SK-N-SH (cell line): ENCODE results near the gene SRF. TPM values are rescaled to one million over a fixed set of nuclear protein-coding genes. Genes with fewer than 3 reads are reported as not detected.

ENCODE experiments used
- CTCF ChIA-PET: fragments of 300-600, 350-600 bp; formaldehyde crosslinking; extraction: SDS; loops from one replicate; lab custom pipeline; 2021; lab: Yijun Ruan, JAX
- POLR2A ChIA-PET: fragments of 350-600 bp; sonication (Branson Sonifier 250); formaldehyde crosslinking; extraction: SDS; loops from one replicate; lab custom pipeline; 2020; ENCODE audit warnings: antibody characterized with exemption, inconsistent platforms; lab: Yijun Ruan, JAX
- DNase-seq: peaks from one replicate; pipeline ENCODE4 v3.0.0; 2012
- H2AFZ ChIP-seq: fragments of 200-600 bp; sonication (generic); 2 replicates; pipeline ENCODE4 v1.8.1; 2016; ENCODE audit warnings: antibody characterized with exemption, mild to moderate bottlenecking, low read depth
- H3F3A ChIP-seq: fragments of 200-600 bp; sonication (generic); replicated peaks from 2 replicates; pipeline ENCODE3; 2016; ENCODE audit warnings: antibody characterized with exemption, mild to moderate bottlenecking; ENCODE audit not compliant: insufficient read depth
- H3K27ac ChIP-seq, 2 experiments: fragments of 200-500 bp in 1 of 2; fragments of 200-600 bp in 1 of 2; sonication (Bioruptor generic) in 1 of 2; sonication (generic), shearing (Covaris generic) in 1 of 2; 2 replicates each; pipeline versions ENCODE4 v1.5.1 to v1.6.1; 2014 to 2016; ENCODE audit warnings: low read depth in 2 of 2, inconsistent platforms in 1 of 2, low read length in 1 of 2, mild to moderate bottlenecking in 1 of 2, mixed read lengths in 1 of 2
- H3K27me3 ChIP-seq: fragments of 200-600 bp; sonication (generic), shearing (Covaris generic); 2 replicates; pipeline ENCODE4 v1.6.1; 2016; ENCODE audit warnings: mixed run types; ENCODE audit not compliant: insufficient read depth
- H3K36me3 ChIP-seq, 2 experiments: fragments of 200-500 bp in 1 of 2; fragments of 200-600 bp in 1 of 2; sonication (Bioruptor generic) in 1 of 2; sonication (generic) in 1 of 2; replicated peaks in 1 of 2; 2 replicates each; pipeline versions ENCODE3 to v1.5.1; 2014 to 2016; ENCODE audit warnings: low read length in 1 of 2, mild to moderate bottlenecking in 1 of 2; ENCODE audit not compliant: insufficient read depth in 2 of 2, control insufficient read depth in 1 of 2
- H3K4me1 ChIP-seq, 2 experiments: fragments of 200-500 bp in 1 of 2; fragments of 200-600 bp in 1 of 2; sonication (Bioruptor generic) in 1 of 2; sonication (generic), shearing (Covaris generic) in 1 of 2; 2 replicates each; pipeline versions ENCODE4 v1.5.1 to v1.6.1; 2014 to 2016; ENCODE audit warnings: low read depth in 1 of 2, low read length in 1 of 2, mixed run types in 1 of 2; ENCODE audit not compliant: insufficient read depth in 2 of 2, control insufficient read depth in 1 of 2
- H3K4me2 ChIP-seq: fragments of 200-600 bp; sonication (generic), shearing (Covaris generic); 2 replicates; pipeline ENCODE4 v1.6.1; 2017; ENCODE audit warnings: mixed run types
- H3K4me3 ChIP-seq, 2 experiments: fragments of 200-500 bp in 1 of 2; fragments of 200-600 bp in 1 of 2; sonication (Bioruptor generic) in 1 of 2; sonication (generic), shearing (Covaris generic) in 1 of 2; 2 replicates each; pipeline versions ENCODE4 v1.5.1 to v1.8.1; 2014 to 2016; ENCODE audit warnings: low read depth in 2 of 2, inconsistent platforms in 1 of 2, low read length in 1 of 2, mild to moderate bottlenecking in 1 of 2, mixed read lengths in 1 of 2, moderate library complexity in 1 of 2
- H3K79me2 ChIP-seq: fragments of 200-600 bp; sonication (generic); 2 replicates; pipeline ENCODE4 v1.8.1; 2017; ENCODE audit warnings: mild to moderate bottlenecking; ENCODE audit not compliant: insufficient read depth
- H3K9ac ChIP-seq: fragments of 200-600 bp; sonication (generic); 2 replicates; pipeline ENCODE4 v1.6.1; 2017; ENCODE audit warnings: mixed run types
- H3K9me2 ChIP-seq: fragments of 200-600 bp; sonication (generic); 2 replicates; pipeline ENCODE4 v1.6.1; 2017; ENCODE audit warnings: mixed run types
- H3K9me3 ChIP-seq: fragments of 200-600 bp; sonication (generic); 2 replicates; pipeline ENCODE4 v1.6.1; 2017; ENCODE audit warnings: mixed run types, mild to moderate bottlenecking, moderate library complexity
- H4K20me1 ChIP-seq: fragments of 200-600 bp; sonication (generic); 2 replicates; pipeline ENCODE4 v1.6.1; 2017; ENCODE audit warnings: mild to moderate bottlenecking, mixed run types; ENCODE audit not compliant: insufficient read depth
- ELF1 ChIP-seq: IDR thresholded peaks from 2 replicates; pipeline ENCODE4 v1.4.0; 2012
- EZH2phosphoT487 ChIP-seq: fragments of 200-600 bp; sonication (generic); IDR thresholded peaks from 2 replicates; pipeline ENCODE4 v1.6.1; 2017; ENCODE audit warnings: low read depth, mixed run types, mild to moderate bottlenecking, antibody characterized with exemption, moderate library complexity, borderline replicate concordance
- FOXJ3 ChIP-seq: sonication (generic); formaldehyde crosslinking; IDR thresholded peaks from 2 replicates; pipeline ENCODE4 v1.5.1; 2020; ENCODE audit warnings: mild to moderate bottlenecking, missing genetic modification reagents
- GATA2 ChIP-seq: sonication (generic); formaldehyde crosslinking; IDR thresholded peaks from 2 replicates; pipeline ENCODE4 v1.5.0; 2020; ENCODE audit warnings: mild to moderate bottlenecking, missing genetic modification reagents
- JUND ChIP-seq: IDR thresholded peaks from 2 replicates; pipeline ENCODE4 v1.4.0; 2012
- MEF2A ChIP-seq: IDR thresholded peaks from 2 replicates; pipeline ENCODE4 v1.4.0; 2012; ENCODE audit warnings: low read depth, borderline replicate concordance
- NRF1 ChIP-seq: IDR thresholded peaks from 2 replicates; pipeline ENCODE4 v1.6.1; 2012; ENCODE audit warnings: low read depth, mild to moderate bottlenecking, low read length
- RAD21 ChIP-seq: IDR thresholded peaks from 2 replicates; pipeline ENCODE4 v1.6.1; 2012; ENCODE audit warnings: mild to moderate bottlenecking, low read length
- RFX5 ChIP-seq: IDR thresholded peaks from 2 replicates; pipeline ENCODE4 v1.6.1; 2012; ENCODE audit warnings: mild to moderate bottlenecking, improper control_type of control experiment, low read length
- SMC3 ChIP-seq: IDR thresholded peaks from 2 replicates; pipeline ENCODE4 v1.6.1; 2012; ENCODE audit warnings: low read depth, low read length, improper control_type of control experiment
- TEAD4 ChIP-seq: IDR thresholded peaks from 2 replicates; pipeline ENCODE4 v1.4.0; 2012; ENCODE audit warnings: mild to moderate bottlenecking, borderline replicate concordance; ENCODE audit not compliant: insufficient read depth
- WGBS: methylation state at CpG from one replicate; pipeline ENCODE4 v1.1.6; 2017; ENCODE audit warnings: low lambda C conversion rate; 5-methylcytosine and 5-hydroxymethylcytosine counted together
- polyA plus RNA-seq, 3 experiments: library from polyadenylated mRNA; depleted of rRNA; stranded (reverse); fragments of >200 nt; gene quantifications; 2 replicates each; pipeline ENCODE4 v1.2.3, GENCODE V29; 2012
- TF ChIP-seq, protein P1 (sequence below): IDR thresholded peaks from 2 replicates; pipeline ENCODE4 v1.6.1; 2012; ENCODE audit warnings: mild to moderate bottlenecking, low read depth, low read length, moderate library complexity
- TF ChIP-seq, protein P2 (sequence below): fragments of 200-600 bp; sonication (generic); IDR thresholded peaks from 2 replicates; pipeline ENCODE4 v1.6.1; 2017; ENCODE audit warnings: antibody characterized with exemption, mild to moderate bottlenecking, moderate library complexity

The SRF gene
- polyA plus RNA-seq, 1 of the 3 experiments (the other 2 are of a cell fraction), result 31.7 TPM

DNA sequence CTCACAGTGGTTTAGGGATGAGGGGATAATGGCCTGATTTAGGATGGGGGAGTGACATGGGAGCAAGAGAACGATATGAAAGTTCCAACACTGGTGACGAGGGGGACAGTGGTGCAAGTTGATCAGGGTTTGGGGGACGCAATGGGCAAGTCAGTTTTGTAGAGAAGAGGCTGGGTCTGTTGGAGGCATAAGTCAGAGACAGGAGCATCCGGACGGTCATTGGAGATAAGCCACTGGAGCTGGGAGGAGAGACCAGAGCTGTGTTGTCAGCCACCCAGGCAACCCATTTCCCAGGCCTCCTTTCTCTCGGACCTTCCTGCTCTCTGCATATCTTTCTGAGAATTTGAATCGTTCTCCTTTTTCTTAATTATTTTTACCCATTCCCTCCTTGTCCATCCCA lies 48.7 kb downstream of the SRF start:
- POLR2A ChIA-PET, result no interaction called here
- DNase-seq, result no peak
- H2AFZ ChIP-seq, result no peak overlapping the region
- peaks cover 0 to 5% of the 10 kb centered on the region in 2 experiments; a peak in 1 of 4 replicates for H3K4me1 ChIP-seq
- H3K36me3 ChIP-seq, result peaks cover 10 to 52% of the 10 kb centered on the region in 2 experiments
- no peaks in the 10 kb centered on the region for H3K27me3 ChIP-seq
- H3K79me2 ChIP-seq, result no peaks in the 10 kb centered on the region
- no peak overlapping the region for H3K4me2 ChIP-seq
- H4K20me1 ChIP-seq, result no peaks in the 10 kb centered on the region
- H3K9me3 ChIP-seq, result no peaks in the 10 kb centered on the region
- H3F3A ChIP-seq, result peaks cover 2% of the 10 kb centered on the region
- H3K9ac ChIP-seq, result no peak overlapping the region
- TF ChIP-seq TEAD4, result no peak
- TF ChIP-seq JUND, result no peak
- no peak for TF ChIP-seq FOXJ3 (CRISPR knock-in tag)
- TF ChIP-seq RFX5, result no peak
- no peak for TF ChIP-seq ELF1
- TF ChIP-seq RAD21, result no peak
- no peak for TF ChIP-seq EZH2phosphoT487
- TF ChIP-seq MEF2A, result no peak
- TF ChIP-seq GATA2, result no peak
- TF ChIP-seq, protein P1, sequence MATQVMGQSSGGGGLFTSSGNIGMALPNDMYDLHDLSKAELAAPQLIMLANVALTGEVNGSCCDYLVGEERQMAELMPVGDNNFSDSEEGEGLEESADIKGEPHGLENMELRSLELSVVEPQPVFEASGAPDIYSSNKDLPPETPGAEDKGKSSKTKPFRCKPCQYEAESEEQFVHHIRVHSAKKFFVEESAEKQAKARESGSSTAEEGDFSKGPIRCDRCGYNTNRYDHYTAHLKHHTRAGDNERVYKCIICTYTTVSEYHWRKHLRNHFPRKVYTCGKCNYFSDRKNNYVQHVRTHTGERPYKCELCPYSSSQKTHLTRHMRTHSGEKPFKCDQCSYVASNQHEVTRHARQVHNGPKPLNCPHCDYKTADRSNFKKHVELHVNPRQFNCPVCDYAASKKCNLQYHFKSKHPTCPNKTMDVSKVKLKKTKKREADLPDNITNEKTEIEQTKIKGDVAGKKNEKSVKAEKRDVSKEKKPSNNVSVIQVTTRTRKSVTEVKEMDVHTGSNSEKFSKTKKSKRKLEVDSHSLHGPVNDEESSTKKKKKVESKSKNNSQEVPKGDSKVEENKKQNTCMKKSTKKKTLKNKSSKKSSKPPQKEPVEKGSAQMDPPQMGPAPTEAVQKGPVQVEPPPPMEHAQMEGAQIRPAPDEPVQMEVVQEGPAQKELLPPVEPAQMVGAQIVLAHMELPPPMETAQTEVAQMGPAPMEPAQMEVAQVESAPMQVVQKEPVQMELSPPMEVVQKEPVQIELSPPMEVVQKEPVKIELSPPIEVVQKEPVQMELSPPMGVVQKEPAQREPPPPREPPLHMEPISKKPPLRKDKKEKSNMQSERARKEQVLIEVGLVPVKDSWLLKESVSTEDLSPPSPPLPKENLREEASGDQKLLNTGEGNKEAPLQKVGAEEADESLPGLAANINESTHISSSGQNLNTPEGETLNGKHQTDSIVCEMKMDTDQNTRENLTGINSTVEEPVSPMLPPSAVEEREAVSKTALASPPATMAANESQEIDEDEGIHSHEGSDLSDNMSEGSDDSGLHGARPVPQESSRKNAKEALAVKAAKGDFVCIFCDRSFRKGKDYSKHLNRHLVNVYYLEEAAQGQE, result no peak
- no peak for TF ChIP-seq NRF1
- TF ChIP-seq, protein P2, sequence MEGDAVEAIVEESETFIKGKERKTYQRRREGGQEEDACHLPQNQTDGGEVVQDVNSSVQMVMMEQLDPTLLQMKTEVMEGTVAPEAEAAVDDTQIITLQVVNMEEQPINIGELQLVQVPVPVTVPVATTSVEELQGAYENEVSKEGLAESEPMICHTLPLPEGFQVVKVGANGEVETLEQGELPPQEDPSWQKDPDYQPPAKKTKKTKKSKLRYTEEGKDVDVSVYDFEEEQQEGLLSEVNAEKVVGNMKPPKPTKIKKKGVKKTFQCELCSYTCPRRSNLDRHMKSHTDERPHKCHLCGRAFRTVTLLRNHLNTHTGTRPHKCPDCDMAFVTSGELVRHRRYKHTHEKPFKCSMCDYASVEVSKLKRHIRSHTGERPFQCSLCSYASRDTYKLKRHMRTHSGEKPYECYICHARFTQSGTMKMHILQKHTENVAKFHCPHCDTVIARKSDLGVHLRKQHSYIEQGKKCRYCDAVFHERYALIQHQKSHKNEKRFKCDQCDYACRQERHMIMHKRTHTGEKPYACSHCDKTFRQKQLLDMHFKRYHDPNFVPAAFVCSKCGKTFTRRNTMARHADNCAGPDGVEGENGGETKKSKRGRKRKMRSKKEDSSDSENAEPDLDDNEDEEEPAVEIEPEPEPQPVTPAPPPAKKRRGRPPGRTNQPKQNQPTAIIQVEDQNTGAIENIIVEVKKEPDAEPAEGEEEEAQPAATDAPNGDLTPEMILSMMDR, result no peak
- TF ChIP-seq SMC3, result no peak
- TF ChIP-seq, all 33 proteins: peak for 0
- Histone ChIP-seq H3K9me2 (no peaks in the 10 kb centered on the region), H3K27ac (no peak overlapping the region), H3K4me3 (no peak overlapping the region)
- CTCF ChIA-PET, result interaction anchor here (2.5 kb wide), 1 partner anchor 10 kb away, joined by 20 read pairs; the partner anchor contains the start of gene DNPH1
- 91% methylated on average over 7 of the region's 7 CpGs for WGBS
